NCI-H526 treated with DMSO at 0.1 percent for 48 hours (cell line): ENCODE measurements around the gene TMEM178B.
A peak's percentile ranks its signal among the peaks of the same experiment; 100 is the strongest.
"Not testable (repeated sequence)": the region's sequence is repeated elsewhere in the genome, so short reads cannot be mapped to it uniquely, and the experiment has no call there.

ENCODE experiments used
- DNase-seq: peaks from one replicate; lab custom pipeline; 2025; lab: John Stamatoyannopoulos, UW

TMEM178B gene

DNA sequence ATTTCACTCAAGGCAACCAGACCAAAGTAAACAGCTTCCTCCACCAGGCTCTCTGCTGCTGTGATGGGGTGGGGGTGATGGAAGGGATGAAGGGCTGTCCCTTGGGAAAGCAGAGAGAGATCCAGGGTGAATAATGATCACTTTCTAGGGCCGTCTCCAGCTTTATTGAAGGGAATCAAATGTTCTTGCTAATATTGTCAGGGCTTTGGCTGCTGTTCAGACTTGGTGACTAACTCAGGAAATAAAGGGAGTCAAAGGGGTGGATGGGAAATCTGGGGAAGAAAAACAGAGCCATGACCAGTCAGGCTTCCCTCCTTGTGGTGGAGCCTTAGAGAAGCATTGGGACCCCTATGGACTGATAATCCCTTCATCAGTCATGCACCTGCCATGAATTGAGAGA, 281.2 kb downstream of the TMEM178B start:
- DNase-seq = no peak

DNA sequence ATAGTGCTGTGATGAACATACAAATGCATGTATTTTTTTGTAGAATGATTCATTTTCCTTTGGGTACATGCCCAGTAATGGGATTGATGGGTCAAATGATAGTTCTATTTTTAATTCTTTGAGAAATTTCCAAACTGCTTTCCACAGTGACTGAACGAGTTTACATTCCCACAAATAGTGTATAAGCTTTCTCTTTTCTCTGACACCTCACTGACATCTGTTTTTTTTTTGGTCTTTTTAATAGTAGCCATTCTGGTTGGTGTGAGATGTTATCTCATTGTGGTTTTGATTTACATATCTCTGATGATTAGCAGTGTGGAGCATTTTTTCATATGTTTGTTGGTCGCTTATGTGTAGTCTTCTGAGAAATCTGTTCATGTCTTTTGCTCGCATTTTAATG, 282.3 kb downstream of the TMEM178B start:
- DNase-seq = peak; percentile 41

DNA sequence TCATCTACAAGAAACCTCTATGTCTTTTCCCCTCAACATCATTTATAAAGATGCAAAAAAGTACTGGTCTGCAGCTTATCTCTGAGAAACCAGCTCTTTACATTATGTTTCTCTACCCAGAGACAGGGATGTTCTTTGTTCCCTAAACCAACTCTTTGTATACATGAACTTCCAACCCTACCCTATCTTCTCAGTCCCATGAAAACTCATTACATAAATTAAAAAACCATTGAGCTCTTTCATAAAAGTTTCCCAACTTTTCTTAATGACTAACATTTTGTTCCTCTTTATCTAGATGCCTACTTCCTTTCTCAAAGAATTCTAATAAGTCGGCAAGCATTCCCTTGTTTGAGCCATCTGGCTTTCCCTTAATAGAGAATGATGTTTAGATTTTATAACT, 284.5 kb downstream of the TMEM178B start:
- DNase-seq = no peak

DNA sequence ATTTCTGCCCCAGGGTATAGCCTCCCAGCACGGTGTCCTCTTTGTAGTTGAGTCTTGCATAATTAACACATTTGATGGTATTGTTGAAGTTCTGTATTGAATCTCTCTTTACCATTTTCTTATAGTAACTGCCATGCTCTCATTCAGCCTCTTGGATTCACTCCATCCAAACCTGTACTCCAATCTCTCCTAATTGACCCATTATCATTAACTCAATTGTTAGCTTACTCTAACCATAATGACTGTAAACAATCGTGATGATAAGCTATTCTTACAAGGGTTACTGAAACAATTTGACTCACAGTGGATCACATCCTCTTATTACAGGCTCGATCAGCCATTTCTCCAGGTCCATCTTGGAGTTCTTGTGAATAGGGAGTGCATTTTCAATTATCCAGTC, 285.4 kb downstream of the TMEM178B start:
- no peak for DNase-seq

DNA sequence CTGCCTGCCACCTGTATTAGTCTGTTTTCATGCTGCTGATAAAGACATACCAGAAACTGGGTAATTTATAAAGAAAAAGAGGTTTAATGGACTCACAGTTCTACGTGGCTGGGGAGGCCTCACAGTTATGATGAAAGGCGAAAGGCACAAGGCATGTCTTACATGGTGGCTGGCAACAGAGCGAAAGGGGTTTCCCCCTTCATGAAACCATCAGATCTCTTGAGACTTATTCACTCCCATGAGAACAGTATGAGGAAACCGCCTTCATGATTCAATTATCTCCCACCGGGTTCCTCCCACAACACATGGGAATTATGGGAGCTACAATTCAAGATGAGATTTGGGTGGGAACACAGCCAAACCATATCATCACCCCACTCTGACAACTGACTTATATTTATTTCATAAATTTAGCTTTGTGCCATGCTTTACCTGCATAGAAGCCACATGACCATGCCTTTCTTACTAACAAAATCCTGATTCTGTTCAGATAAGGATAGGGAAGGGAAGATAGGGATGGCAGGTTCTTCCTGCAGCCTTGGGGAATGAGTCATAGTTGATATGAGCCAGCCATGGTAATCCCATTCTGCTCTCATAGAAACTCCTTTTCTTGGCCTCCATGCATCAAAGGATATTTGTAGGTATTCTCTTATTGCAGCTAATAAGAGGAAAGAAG, 286.0 kb downstream of the TMEM178B start:
- no peak for DNase-seq

GRCh38 chr7:141360416-141360760, 286.5 kb downstream of the TMEM178B start:
- DNase-seq = no peak

DNA sequence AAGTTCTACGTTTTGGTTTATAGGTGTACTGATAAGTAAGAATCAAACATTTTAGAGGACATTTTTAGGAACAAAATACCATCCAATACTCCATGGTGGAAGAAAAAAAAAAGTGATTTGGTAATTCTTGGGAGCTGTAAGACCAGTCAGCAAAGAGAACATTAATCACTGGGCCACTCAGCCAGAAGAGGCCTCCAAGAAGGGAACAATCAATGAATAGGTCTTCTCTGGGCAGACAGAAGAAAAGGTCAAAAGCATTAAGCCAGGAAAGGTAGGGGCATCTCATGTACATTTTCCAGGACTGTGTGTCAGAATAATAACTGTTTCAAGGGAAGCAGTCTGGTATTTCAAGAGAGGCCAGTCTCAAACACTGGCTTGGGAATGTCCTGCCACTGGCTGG, 286.9 kb downstream of the TMEM178B start:
- DNase-seq = no peak

- DNase-seq = no peak
Observed at GRCh38 chr7:141361479-141361878, 287.6 kb downstream of the TMEM178B start.

DNA sequence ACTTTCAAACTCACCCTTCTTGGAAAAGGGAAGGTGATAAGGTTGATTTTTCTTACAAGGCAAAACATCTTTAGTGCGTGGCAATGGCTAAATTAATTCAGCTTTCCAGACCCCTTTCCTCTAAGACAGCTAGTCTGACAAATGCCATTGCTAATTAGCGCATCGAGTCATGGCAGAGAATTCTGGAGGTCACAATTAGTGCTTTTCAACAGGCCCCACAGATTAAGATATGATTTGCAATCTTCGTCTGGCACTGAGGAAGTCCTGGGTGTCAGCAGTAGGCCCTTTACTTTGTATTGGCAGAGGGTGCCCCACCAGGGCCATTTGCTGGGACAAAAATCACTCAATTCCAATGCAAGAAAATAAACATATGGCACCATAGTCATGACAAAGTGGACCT, 288.1 kb downstream of the TMEM178B start:
- DNase-seq = no peak

DNA sequence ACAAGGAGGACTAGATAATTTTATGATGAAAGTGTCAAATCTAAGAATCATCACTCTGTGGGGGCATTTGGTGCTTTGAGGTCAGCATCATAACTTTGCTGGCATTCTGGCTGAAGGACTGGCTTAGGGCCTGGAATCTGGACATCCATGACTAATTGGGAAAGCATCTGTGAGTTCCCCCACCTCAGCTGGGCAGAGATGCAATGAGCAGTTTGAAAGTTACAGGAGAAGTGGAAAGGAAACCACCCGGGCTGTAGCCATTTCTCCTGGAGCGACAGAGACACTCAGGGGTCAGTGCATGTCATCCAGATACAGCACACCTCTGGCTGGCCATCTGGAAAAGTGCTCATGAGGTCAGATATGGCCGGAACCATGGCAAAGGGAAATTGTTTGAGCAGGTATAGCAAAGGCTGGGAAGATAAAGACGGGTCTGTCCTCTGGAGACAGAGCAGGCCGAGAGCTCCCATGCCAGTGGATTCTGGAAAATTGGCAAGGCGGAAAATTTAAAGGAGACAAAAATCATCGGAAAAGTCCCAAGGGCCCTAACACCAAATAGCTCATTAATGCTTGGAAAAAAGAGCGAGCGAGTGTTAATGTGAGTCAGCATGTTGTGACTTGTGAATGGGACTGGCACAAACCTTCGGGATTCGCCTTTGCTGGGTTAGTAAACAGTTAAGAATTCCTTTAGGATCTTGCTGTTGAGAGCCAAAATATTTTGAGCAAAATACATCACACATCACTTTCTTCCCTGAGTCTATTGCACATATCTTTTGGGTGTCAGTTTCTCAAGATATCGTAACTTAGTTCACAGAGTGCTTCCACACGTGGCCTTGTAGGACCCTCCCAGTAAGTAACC, 288.9 kb downstream of the TMEM178B start:
- DNase-seq = no peak

DNA sequence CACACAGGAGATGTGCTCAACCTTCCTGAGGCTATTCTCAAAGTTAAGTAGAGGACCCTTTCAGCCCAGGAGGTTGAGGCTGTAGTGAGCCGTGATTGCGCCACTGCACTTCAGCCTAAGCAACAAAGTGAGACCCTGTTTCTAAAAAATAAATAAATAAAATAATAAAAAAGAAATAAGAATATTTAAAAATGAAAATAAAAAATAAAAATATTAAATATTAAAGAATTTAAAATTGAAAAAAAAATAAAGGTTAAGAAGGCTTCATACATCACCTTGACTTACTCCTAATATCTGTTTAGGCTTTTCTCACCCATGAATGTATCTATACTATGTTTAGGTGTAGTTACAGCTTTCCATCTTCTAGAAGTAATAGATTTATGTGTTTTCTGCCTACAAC, 289.9 kb downstream of the TMEM178B start:
- DNase-seq = no peak

DNA sequence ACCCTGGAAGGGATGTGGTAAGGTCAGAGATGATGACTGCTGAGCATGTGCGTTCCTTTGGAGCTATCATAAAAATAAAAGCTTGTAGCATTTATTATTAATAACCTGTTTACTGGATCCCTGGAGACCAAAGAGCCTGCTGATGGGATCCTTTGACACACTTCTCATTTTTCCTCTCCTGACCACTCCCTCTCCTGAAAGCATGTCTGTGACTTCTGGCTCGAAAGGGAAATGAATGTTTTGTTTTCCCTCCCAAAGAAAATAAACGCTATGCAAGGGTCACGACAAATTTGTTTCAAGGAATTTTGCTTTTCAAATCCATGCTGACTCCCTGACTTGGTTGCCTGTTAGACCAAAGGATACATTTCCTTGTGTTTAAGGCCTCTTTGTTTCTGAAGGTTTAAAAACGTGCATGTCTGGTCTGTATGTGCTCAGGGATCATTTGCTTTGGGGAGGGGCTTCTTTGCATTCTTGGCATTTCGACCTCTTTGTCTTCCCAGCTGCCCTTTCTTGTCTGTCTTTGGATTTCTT, 292.3 kb downstream of the TMEM178B start:
- no peak for DNase-seq

GRCh38 chr7:141369422-141369821, 295.6 kb downstream of the TMEM178B start:
- DNase-seq = no peak

- no peak for DNase-seq
Observed at GRCh38 chr7:141370178-141370577, 296.3 kb downstream of the TMEM178B start.

DNA sequence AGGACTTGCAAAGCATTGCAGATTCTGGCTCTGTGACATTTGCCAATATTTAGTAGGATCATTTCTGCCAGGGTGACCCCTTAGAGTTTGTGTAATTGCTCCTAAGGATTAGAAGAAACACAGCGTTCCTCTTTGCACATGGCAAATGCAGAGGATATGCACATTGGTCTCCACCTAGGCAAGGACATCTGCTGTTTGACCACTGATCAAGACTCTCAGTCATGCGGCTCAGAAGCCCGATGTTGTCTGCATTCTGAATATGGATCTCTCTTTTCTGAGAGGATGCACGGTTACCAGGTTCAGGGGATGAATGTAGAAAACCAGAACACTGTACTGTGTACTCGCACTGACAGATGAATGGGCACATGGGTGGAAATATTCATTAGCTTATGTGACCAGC, 296.8 kb downstream of the TMEM178B start:
- DNase-seq = no peak

GRCh38 chr7:141374425-141374824, 300.6 kb downstream of the TMEM178B start:
- DNase-seq = no peak

DNA sequence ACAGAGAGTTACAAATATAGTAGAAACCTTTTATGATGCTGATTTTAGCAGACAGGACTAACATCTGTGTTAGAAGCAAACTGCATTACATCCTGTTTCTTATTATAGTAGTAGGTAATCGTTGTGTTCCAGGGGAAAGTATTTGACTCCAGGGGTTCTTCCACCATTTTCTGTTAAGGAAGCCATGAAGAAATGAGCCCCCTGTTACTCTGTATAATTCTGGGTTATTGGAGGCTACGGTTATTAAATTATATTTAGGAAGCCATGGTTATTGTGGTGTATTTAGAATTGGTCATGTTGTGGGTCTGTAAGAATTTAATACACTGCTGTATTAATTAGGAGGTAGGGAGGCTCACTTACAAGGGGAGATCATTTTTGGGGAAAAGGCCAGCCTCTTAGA, 301.6 kb downstream of the TMEM178B start:
- DNase-seq = no peak

- no peak for DNase-seq
Observed at GRCh38 chr7:141377906-141378305, 304.0 kb downstream of the TMEM178B start.

- no peak for DNase-seq
Observed at GRCh38 chr7:141378405-141378804, 304.5 kb downstream of the TMEM178B start.

DNA sequence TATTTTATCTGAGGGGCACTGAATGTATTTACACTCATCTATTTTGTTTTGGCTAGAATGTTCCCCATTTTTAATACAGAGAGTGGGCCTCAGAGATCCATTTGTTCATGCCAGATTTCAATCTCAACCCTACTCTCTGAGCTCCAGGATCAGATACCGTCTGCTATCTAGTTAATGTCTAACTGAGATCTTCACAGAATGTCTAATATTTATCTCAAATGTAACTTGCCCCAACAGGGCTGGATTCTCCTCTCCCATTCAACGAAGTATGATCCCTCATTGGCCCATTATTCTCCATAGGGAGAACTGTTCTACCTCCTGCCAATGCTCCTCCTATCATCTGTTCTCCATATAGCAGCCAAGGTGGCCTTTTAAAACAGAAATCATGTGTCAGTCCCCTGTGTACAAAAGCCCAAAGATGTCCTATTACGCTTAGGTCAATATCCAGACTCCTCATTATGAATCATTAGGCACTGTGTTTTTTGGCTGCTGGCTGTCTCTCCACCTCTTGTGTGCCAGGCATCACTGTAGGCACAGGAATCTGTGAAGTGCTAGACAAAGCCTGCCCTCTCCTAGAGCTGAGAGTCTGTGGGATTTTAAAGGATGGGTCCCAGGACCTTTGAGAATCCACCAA, 308.0 kb downstream of the TMEM178B start:
- DNase-seq = no peak

- not testable (repeated sequence) for DNase-seq
Observed at GRCh38 chr7:141383356-141383755, 309.5 kb downstream of the TMEM178B start.

DNA sequence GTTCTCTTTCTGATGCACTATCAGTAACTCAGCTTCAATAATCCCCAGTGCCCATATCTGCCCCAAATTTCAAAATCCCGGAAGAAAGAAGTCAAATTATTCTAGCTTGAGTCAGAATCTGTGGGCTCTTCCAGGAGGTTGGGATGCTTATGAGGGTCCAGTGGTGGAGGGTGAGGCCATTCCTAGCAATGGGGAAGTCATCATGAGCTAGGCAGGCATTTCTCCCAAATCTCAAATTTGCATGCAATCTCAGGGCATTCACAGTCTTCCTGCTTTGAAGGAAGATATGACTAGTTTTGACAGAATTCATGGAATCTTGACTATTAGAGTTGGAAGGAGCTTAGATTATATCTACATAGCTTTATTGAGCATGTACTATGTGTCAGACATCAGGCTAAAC, 313.0 kb downstream of the TMEM178B start:
- no peak for DNase-seq
